HUDEP-2 (cell line): ENCODE results near the gene CHERP.
"Not testable (repeated sequence)": the region's sequence is repeated elsewhere in the genome, so short reads cannot be mapped to it uniquely, and the experiment has no call there.

Experiments
- DNase-seq, 76 experiments: peaks; one replicate each; lab custom pipeline; 2025; ENCODE audit not compliant: unreplicated experiment in 76 of 76; lab: John Stamatoyannopoulos, UW

Gene CHERP

GRCh38 chr19:16521715-16522289 is 20.4 kb downstream of the CHERP start:
- DNase-seq = no peak

- no peak for DNase-seq
These were observed 21.1 kb downstream of the CHERP start for GRCh38 chr19:16520986-16521624.

- DNase-seq = no peak
These were observed 21.9 kb downstream of the CHERP start for GRCh38 chr19:16520074-16520973.

GRCh38 chr19:16519230-16519687 is 23.0 kb downstream of the CHERP start:
- no peak for DNase-seq

GRCh38 chr19:16518483-16519229 is 23.6 kb downstream of the CHERP start:
- DNase-seq = no peak

GRCh38 chr19:16518061-16518460 is 24.2 kb downstream of the CHERP start:
- no peak for DNase-seq

- no peak for DNase-seq
These were observed 25.2 kb downstream of the CHERP start for GRCh38 chr19:16516923-16517610.

GRCh38 chr19:16516381-16516780 is 25.9 kb downstream of the CHERP start:
- DNase-seq = no peak

- no peak for DNase-seq
These were observed 27.7 kb downstream of the CHERP start for GRCh38 chr19:16514383-16515019.

GRCh38 chr19:16512611-16513010 is 29.6 kb downstream of the CHERP start:
- DNase-seq = not testable (repeated sequence)

GRCh38 chr19:16509141-16510061 is 32.8 kb downstream of the CHERP start:
- no peak for DNase-seq

- no peak for DNase-seq
These were observed 33.7 kb downstream of the CHERP start for GRCh38 chr19:16508546-16508945.

GRCh38 chr19:16506961-16507360 is 35.3 kb downstream of the CHERP start:
- no peak for DNase-seq

GRCh38 chr19:16506161-16506560 is 36.1 kb downstream of the CHERP start:
- DNase-seq = not testable (repeated sequence)

- DNase-seq = no peak
These were observed 38.0 kb downstream of the CHERP start for GRCh38 chr19:16504271-16504670.

GRCh38 chr19:16497837-16498236 is 44.4 kb downstream of the CHERP start:
- DNase-seq = no peak

- no peak for DNase-seq
These were observed 45.2 kb downstream of the CHERP start for GRCh38 chr19:16497042-16497441.

- DNase-seq = no peak
These were observed 45.6 kb downstream of the CHERP start for GRCh38 chr19:16496613-16496983.
